H1 (cell line): ENCODE data around the gene SPINK14. TPM values are rescaled to one million over a fixed set of nuclear protein-coding genes. Genes with fewer than 3 reads are reported as not detected.

Experiments
- CTCF ChIA-PET: fragments of 300-600 bp; sonication (Branson Sonifier 250); formaldehyde crosslinking; loops from one replicate; lab custom pipeline; 2021; ENCODE audit not compliant: partially characterized antibody; lab: Charles Lee
- POLR2A ChIA-PET: fragments of 300-600 bp; sonication (Branson Sonifier 250); formaldehyde crosslinking; loops from one replicate; lab custom pipeline; 2021; ENCODE audit warnings: inconsistent platforms; ENCODE audit not compliant: partially characterized antibody; lab: Charles Lee
- DNase-seq, 2 experiments: peaks; one replicate each; pipeline versions ENCODE4 v3.0.0 to v3.0.0-alpha.2; 2010 to 2022; ENCODE audit warnings: low spot score in 2 of 2, low read depth in 1 of 2, mixed read lengths in 1 of 2
- FAIRE-seq: peaks from 2 replicates; lab custom pipeline; 2011; peaks lifted over from hg19 to GRCh38; lab: Jason Lieb, UNC
- H2AFZ ChIP-seq: 2 replicates; pipeline ENCODE4 v1.8.1; 2012; ENCODE audit warnings: low read length, inconsistent platforms
- H2AK5ac ChIP-seq: 2 replicates; pipeline ENCODE4 v1.6.1; 2013; ENCODE audit warnings: low read depth, low read length
- H2BK120ac ChIP-seq: replicated peaks from 2 replicates; pipeline ENCODE3; 2013; ENCODE audit warnings: low read depth, low read length, inconsistent platforms
- H2BK12ac ChIP-seq: 2 replicates; pipeline ENCODE4 v1.6.1; 2013; ENCODE audit warnings: low read depth, low read length
- H2BK15ac ChIP-seq: 2 replicates; pipeline ENCODE4 v1.6.1; 2013; ENCODE audit warnings: low read length
- H2BK20ac ChIP-seq: 2 replicates; pipeline ENCODE4 v1.6.1; 2013; ENCODE audit warnings: low read length
- H2BK5ac ChIP-seq: 2 replicates; pipeline ENCODE4 v1.6.1; 2013; ENCODE audit warnings: low read depth, low read length
- H3K14ac ChIP-seq: 2 replicates; pipeline ENCODE4 v1.6.1; 2013; ENCODE audit warnings: inconsistent platforms; ENCODE audit not compliant: insufficient read length
- H3K18ac ChIP-seq: 2 replicates; pipeline ENCODE4 v1.6.1; 2013; ENCODE audit warnings: low read length; ENCODE audit errors: extremely low read depth
- H3K23ac ChIP-seq: 2 replicates; pipeline ENCODE4 v1.6.1; 2013; ENCODE audit warnings: inconsistent platforms; ENCODE audit not compliant: insufficient read length
- H3K23me2 ChIP-seq: 2 replicates; pipeline ENCODE4 v1.6.1; 2013; ENCODE audit warnings: low read depth, low read length
- H3K27ac ChIP-seq: 2 replicates; pipeline ENCODE4 v1.6.1; 2011; ENCODE audit warnings: low read depth, low read length, inconsistent platforms
- H3K27me3 ChIP-seq, 4 experiments: replicated peaks in 1 of 4; 1 replicate in 1 of 4; 2 replicates in 3 of 4; pipeline versions ENCODE4 v1.6.1 to v1.8.1; 2011 to 2013; ENCODE audit warnings: low read length in 3 of 4, mild to moderate bottlenecking in 3 of 4, inconsistent platforms in 2 of 4, mixed read lengths in 2 of 4, moderate library complexity in 1 of 4; ENCODE audit not compliant: control insufficient read depth in 3 of 4, insufficient read depth in 3 of 4; ENCODE audit errors: extremely low read depth in 1 of 4
- H3K36me3 ChIP-seq, 4 experiments: 2 replicates each; pipeline versions ENCODE4 v1.6.1 to v1.8.1; 2011 to 2013; ENCODE audit warnings: mild to moderate bottlenecking in 4 of 4, low read length in 3 of 4, moderate library complexity in 2 of 4, control low read depth in 1 of 4, inconsistent platforms in 1 of 4; ENCODE audit not compliant: insufficient read depth in 4 of 4, control insufficient read depth in 2 of 4
- H3K4ac ChIP-seq: replicated peaks from 2 replicates; pipeline ENCODE3; 2013; ENCODE audit warnings: low read length, low read depth, mixed read lengths, inconsistent platforms; ENCODE audit not compliant: insufficient read length
- H3K4me1 ChIP-seq, 4 experiments: replicated peaks in 1 of 4; 1 replicate in 1 of 4; 2 replicates in 3 of 4; pipeline versions ENCODE4 v1.6.1 to v1.8.1; 2011 to 2013; ENCODE audit warnings: low read length in 3 of 4, inconsistent platforms in 2 of 4, mixed read lengths in 1 of 4; ENCODE audit not compliant: insufficient read depth in 4 of 4, control insufficient read depth in 3 of 4
- H3K4me2 ChIP-seq, 2 experiments: 2 replicates each; pipeline versions ENCODE4 v1.6.1 to v1.8.1; 2011 to 2013; ENCODE audit warnings: low read depth in 2 of 2, low read length in 2 of 2, control low read depth in 1 of 2, inconsistent platforms in 1 of 2, mild to moderate bottlenecking in 1 of 2; ENCODE audit not compliant: insufficient read depth in 1 of 2
- H3K4me3 ChIP-seq, 4 experiments: fragments of 200-600, 300-600 bp in 1 of 4; sonication (generic), shearing (Covaris generic), sonication (Bioruptor Twin) in 1 of 4; 2 replicates each; pipeline versions ENCODE4 v1.5.1 to v1.8.1; 2011 to 2016; ENCODE audit warnings: low read length in 4 of 4, low read depth in 3 of 4, control low read depth in 2 of 4, inconsistent platforms in 2 of 4, mild to moderate bottlenecking in 2 of 4, mixed read lengths in 1 of 4, moderate library complexity in 1 of 4; ENCODE audit not compliant: insufficient read depth in 2 of 4; ENCODE audit errors: extremely low read depth in 1 of 4
- H3K56ac ChIP-seq: replicated peaks from 2 replicates; pipeline ENCODE3; 2013; ENCODE audit warnings: low read depth, mild to moderate bottlenecking, mixed read lengths, low read length, inconsistent platforms; ENCODE audit not compliant: insufficient read length
- H3K79me1 ChIP-seq: 2 replicates; pipeline ENCODE4 v1.6.1; 2013; ENCODE audit warnings: low read depth, low read length, control low read depth
- H3K79me2 ChIP-seq, 2 experiments: 2 replicates each; pipeline versions ENCODE4 v1.6.1 to v1.8.1; 2012 to 2013; ENCODE audit warnings: low read length in 2 of 2, mild to moderate bottlenecking in 2 of 2, inconsistent platforms in 1 of 2; ENCODE audit not compliant: insufficient read depth in 2 of 2, control insufficient read depth in 1 of 2
- H3K9ac ChIP-seq, 4 experiments: replicated peaks in 1 of 4; 1 replicate in 1 of 4; 2 replicates in 3 of 4; pipeline versions ENCODE4 v1.6.1 to v1.8.1; 2011 to 2013; ENCODE audit warnings: low read depth in 3 of 4, low read length in 3 of 4, control low read depth in 2 of 4, mild to moderate bottlenecking in 2 of 4, moderate library complexity in 2 of 4, inconsistent platforms in 1 of 4; ENCODE audit errors: extremely low read depth in 1 of 4
- H3K9me3 ChIP-seq, 2 experiments: 2 replicates each; pipeline versions ENCODE4 v1.6.1 to v1.8.1; 2012 to 2013; ENCODE audit warnings: mild to moderate bottlenecking in 2 of 2, moderate library complexity in 2 of 2, control low read depth in 1 of 2, inconsistent platforms in 1 of 2, low read depth in 1 of 2, low read length in 1 of 2, mixed read lengths in 1 of 2; ENCODE audit not compliant: insufficient read depth in 2 of 2
- H4K20me1 ChIP-seq, 2 experiments: replicated peaks in 1 of 2; 2 replicates each; pipeline versions ENCODE3 to v1.8.1; 2011 to 2013; ENCODE audit warnings: inconsistent platforms in 2 of 2, low read length in 2 of 2, mild to moderate bottlenecking in 1 of 2; ENCODE audit not compliant: insufficient read depth in 2 of 2, control insufficient read depth in 1 of 2
- H4K5ac ChIP-seq: 2 replicates; pipeline ENCODE4 v1.6.1; 2013; ENCODE audit warnings: low read length, low read depth, mixed read lengths, inconsistent platforms; ENCODE audit not compliant: insufficient read length
- H4K8ac ChIP-seq: 2 replicates; pipeline ENCODE4 v1.8.0; 2013; ENCODE audit warnings: mild to moderate bottlenecking, moderate library complexity, low read length, inconsistent platforms; ENCODE audit not compliant: insufficient read depth; ENCODE audit errors: extremely low read depth
- H4K91ac ChIP-seq: replicated peaks from 2 replicates; pipeline ENCODE3; 2013; ENCODE audit warnings: low read length, mixed read lengths, inconsistent platforms; ENCODE audit not compliant: insufficient read length
- ASH2L ChIP-seq: fragments of 200-600, 300-600 bp; sonication (generic); IDR thresholded peaks from one replicate; pipeline ENCODE4 v1.7.1; 2017; ENCODE audit warnings: low read length
- FOSL1 ChIP-seq: IDR thresholded peaks from 2 replicates; pipeline ENCODE4 v1.6.1; 2011; ENCODE audit warnings: mild to moderate bottlenecking, low read depth, low read length, moderate library complexity; ENCODE audit not compliant: insufficient read depth
- WGBS, 2 experiments: shearing (Covaris generic) in 1 of 2; methylation state at CpG; one replicate each; pipeline versions ENCODE4 v1.1.6 to v1.1.7; 2013 to 2015; ENCODE audit warnings: low lambda C conversion rate in 2 of 2, mixed read lengths in 2 of 2, inconsistent platforms in 1 of 2, low coverage in 1 of 2, missing lambda C conversion rate in 1 of 2; ENCODE audit not compliant: insufficient replicate concordance in 2 of 2, insufficient coverage in 1 of 2, insufficient read length in 1 of 2; ENCODE audit errors: extremely low coverage in 1 of 2, missing lambda C conversion rate in 1 of 2; 5-methylcytosine and 5-hydroxymethylcytosine counted together
- polyA plus RNA-seq, 7 experiments: library from polyadenylated mRNA; depleted of rRNA in 3 of 7; stranded (reverse) in 5 of 7; unstranded in 2 of 7; fragments of >200 nt in 5 of 7; fragments of 200-250 nt in 2 of 7; gene quantifications; 1 replicate in 5 of 7; 2 replicates in 1 of 7; 4 replicates in 1 of 7; pipeline versions ENCODE4 v1.2.1 to v1.2.3, GENCODE V29; 2011 to 2013; ENCODE audit warnings: missing spikeins in 2 of 7, mixed read lengths in 2 of 7
- total RNA-seq: library from RNA; stranded (reverse); fragmentation: NEBNext Ultra II Directional; extraction: Animal tissue kit (Norgen Biotek cat#: 25700); gene quantifications from 2 replicates; pipeline ENCODE4 v1.2.1, GENCODE V29; 2021
- TF ChIP-seq, protein P1 (sequence below): IDR thresholded peaks from 2 replicates; pipeline ENCODE4 v1.6.1; 2012; ENCODE audit warnings: inconsistent platforms
- TF ChIP-seq, protein P2 (sequence below), 3 experiments: IDR thresholded peaks; 1 replicate in 2 of 3; 2 replicates in 1 of 3; pipeline versions ENCODE4 v1.5.1 to v1.6.1; 2011; ENCODE audit warnings: low read length in 3 of 3, mild to moderate bottlenecking in 3 of 3, inconsistent platforms in 2 of 3, low read depth in 1 of 3, moderate library complexity in 1 of 3; ENCODE audit not compliant: insufficient read depth in 1 of 3; ENCODE audit errors: control extremely low read depth in 1 of 3

Gene SPINK14
- total and polyA plus RNA-seq, 2 of the 8 experiments (the other 6 are each of a cell fraction or from before 2014, with no cell fraction given), result not detected

DNA sequence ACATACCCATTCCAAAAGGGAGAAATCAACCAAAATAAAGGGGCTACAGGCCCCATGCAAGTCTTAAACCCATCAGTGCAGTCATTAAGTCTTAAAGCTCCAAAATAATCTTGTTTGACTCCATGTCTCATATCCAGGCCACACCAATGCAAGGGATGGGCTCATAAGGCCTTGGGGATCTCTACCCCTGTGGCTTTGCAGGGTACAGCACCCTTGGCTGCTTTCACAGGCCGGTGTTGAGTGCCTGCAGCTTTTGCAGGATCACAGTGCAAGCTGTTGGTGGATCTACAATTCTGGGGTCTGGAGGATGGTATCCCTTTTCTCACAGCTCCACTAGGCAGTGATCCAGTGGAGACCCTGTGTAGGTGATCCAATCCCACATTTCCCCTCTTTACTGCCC is 5.0 kb upstream of the SPINK14 start:
- H3K79me2 ChIP-seq, result no peaks in the 10 kb centered on the region
- no peak overlapping the region for H3K23ac ChIP-seq
- H4K8ac ChIP-seq, result no peak overlapping the region
- no peak overlapping the region for H3K4ac ChIP-seq
- H3K27me3 ChIP-seq, result no peaks in the 10 kb centered on the region
- no peak overlapping the region for H2BK15ac ChIP-seq
- H3K14ac ChIP-seq, result no peak overlapping the region
- no peak overlapping the region for H2BK5ac ChIP-seq
- no peaks in the 10 kb centered on the region for H3K79me1 ChIP-seq
- no peak overlapping the region for H3K4me2 ChIP-seq
- H3K4me3 ChIP-seq, result no peak overlapping the region
- H3K9ac ChIP-seq, result no peak overlapping the region
- H2BK12ac ChIP-seq, result no peak overlapping the region
- no peak overlapping the region for H4K5ac ChIP-seq
- DNase-seq (no peak), FAIRE-seq (no peak)
- 0 out of 4 replicates have a peak, but pooled peaks cover 0 to 2% of the 10 kb centered on the region in 2 experiments for H3K9me3 ChIP-seq
- 79% methylated on average over 1 of the region's 1 CpG; no CpG with 5 or more reads in 1 of the 2 experiments for WGBS, 2 experiments
- ChIA-PET CTCF (interaction anchor here (0.6 to 1.5 kb wide), 2 partner anchors 16 to 43 kb away, joined by 3 to 4 read pairs; no protein-coding TSS in a partner anchor), POLR2A (no interaction called here)
- no peak overlapping the region for H2BK120ac ChIP-seq
- H2AFZ ChIP-seq, result no peak overlapping the region
- H3K4me1 ChIP-seq, result no peaks in the 10 kb centered on the region
- no peak overlapping the region for H3K56ac ChIP-seq
- H3K27ac ChIP-seq, result no peak overlapping the region
- no peak overlapping the region for H3K18ac ChIP-seq
- H2AK5ac ChIP-seq, result no peak overlapping the region
- no peaks in the 10 kb centered on the region for H3K23me2 ChIP-seq
- H4K91ac ChIP-seq, result no peak overlapping the region
- H2BK20ac ChIP-seq, result no peak overlapping the region
- H3K36me3 ChIP-seq, result no peaks in the 10 kb centered on the region
- no peaks in the 10 kb centered on the region for H4K20me1 ChIP-seq
- TF ChIP-seq FOSL1, result no peak
- TF ChIP-seq, protein P1, sequence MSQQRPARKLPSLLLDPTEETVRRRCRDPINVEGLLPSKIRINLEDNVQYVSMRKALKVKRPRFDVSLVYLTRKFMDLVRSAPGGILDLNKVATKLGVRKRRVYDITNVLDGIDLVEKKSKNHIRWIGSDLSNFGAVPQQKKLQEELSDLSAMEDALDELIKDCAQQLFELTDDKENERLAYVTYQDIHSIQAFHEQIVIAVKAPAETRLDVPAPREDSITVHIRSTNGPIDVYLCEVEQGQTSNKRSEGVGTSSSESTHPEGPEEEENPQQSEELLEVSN, result no peak
- TF ChIP-seq, protein P2, sequence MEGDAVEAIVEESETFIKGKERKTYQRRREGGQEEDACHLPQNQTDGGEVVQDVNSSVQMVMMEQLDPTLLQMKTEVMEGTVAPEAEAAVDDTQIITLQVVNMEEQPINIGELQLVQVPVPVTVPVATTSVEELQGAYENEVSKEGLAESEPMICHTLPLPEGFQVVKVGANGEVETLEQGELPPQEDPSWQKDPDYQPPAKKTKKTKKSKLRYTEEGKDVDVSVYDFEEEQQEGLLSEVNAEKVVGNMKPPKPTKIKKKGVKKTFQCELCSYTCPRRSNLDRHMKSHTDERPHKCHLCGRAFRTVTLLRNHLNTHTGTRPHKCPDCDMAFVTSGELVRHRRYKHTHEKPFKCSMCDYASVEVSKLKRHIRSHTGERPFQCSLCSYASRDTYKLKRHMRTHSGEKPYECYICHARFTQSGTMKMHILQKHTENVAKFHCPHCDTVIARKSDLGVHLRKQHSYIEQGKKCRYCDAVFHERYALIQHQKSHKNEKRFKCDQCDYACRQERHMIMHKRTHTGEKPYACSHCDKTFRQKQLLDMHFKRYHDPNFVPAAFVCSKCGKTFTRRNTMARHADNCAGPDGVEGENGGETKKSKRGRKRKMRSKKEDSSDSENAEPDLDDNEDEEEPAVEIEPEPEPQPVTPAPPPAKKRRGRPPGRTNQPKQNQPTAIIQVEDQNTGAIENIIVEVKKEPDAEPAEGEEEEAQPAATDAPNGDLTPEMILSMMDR (IDR thresholded peaks at IDR 0.05; ENCODE audit: control extremely low read depth in 1 of 3, insufficient read depth in 1 of 3, low read depth in 1 of 3, low read length in 3 of 3), result peak in 1 of 3 experiments; percentile 8; a peak in 1 of 4 replicates
- TF ChIP-seq ASH2L, result no peak
